NCI-H1694 treated with DMSO at 0.1 percent for 48 hours (cell line): ENCODE results near the gene PMS2.
"Not testable (repeated sequence)": the region's sequence is repeated elsewhere in the genome, so short reads cannot be mapped to it uniquely, and the experiment has no call there.

Experiments used
- DNase-seq: peaks from one replicate; lab custom pipeline; 2025; lab: John Stamatoyannopoulos, UW

PMS2 gene, protein sequence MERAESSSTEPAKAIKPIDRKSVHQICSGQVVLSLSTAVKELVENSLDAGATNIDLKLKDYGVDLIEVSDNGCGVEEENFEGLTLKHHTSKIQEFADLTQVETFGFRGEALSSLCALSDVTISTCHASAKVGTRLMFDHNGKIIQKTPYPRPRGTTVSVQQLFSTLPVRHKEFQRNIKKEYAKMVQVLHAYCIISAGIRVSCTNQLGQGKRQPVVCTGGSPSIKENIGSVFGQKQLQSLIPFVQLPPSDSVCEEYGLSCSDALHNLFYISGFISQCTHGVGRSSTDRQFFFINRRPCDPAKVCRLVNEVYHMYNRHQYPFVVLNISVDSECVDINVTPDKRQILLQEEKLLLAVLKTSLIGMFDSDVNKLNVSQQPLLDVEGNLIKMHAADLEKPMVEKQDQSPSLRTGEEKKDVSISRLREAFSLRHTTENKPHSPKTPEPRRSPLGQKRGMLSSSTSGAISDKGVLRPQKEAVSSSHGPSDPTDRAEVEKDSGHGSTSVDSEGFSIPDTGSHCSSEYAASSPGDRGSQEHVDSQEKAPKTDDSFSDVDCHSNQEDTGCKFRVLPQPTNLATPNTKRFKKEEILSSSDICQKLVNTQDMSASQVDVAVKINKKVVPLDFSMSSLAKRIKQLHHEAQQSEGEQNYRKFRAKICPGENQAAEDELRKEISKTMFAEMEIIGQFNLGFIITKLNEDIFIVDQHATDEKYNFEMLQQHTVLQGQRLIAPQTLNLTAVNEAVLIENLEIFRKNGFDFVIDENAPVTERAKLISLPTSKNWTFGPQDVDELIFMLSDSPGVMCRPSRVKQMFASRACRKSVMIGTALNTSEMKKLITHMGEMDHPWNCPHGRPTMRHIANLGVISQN

DNA sequence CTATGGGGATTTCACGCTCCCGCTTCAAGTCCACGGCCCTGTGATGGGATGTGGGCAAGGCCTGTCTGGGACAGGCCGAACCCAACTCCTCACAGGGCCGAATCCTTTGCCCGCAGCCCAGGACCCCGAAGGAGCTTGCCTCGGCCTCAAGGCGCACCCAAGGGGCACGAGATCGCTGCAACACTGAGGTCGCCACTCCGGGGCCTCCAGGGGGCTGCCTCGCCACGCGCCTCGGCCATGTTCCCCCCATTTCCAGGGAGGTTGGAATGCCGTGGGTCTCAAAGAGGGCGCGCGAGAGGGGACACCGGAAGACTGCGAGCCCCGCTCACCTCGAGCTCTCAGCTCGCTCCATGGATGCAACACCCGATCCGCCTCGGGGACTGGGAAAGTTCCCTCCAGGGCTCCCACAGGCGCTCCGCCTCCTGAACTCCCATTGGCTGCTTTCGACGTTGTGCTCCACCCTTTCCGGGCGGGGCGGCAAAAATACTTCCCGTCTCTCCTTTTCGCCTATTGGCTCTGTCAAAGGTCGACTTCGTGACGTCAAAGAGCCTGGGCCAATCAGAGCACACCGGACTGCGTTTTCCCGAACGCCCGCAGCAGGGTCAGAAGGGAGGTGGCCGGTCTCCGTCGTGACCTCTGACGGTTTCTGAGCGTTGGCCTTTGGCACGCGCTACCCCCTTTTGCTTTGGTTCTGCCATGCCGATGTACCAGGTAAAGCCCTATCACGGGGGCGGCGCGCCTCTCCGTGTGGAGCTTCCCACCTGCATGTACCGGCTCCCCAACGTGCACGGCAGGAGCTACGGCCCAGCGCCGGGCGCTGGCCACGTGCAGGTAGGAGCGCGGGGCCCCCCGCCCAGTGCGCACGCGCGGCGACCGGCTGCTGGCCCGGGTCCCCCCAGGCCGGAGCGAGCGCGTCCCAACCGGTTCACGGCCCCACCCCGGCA, at the start of gene PMS2, which contains the start of gene AIMP2:
TSS of gene PMS2 (minus strand) at position 382 of the 944 bp plus-strand sequence. CDS start at position 352, 30 bp downstream.
TSS of gene AIMP2 (plus strand) at position 605 of the 944 bp plus-strand sequence. CDS start at position 697, 92 bp downstream.
- peak; percentile 98 for DNase-seq

DNA sequence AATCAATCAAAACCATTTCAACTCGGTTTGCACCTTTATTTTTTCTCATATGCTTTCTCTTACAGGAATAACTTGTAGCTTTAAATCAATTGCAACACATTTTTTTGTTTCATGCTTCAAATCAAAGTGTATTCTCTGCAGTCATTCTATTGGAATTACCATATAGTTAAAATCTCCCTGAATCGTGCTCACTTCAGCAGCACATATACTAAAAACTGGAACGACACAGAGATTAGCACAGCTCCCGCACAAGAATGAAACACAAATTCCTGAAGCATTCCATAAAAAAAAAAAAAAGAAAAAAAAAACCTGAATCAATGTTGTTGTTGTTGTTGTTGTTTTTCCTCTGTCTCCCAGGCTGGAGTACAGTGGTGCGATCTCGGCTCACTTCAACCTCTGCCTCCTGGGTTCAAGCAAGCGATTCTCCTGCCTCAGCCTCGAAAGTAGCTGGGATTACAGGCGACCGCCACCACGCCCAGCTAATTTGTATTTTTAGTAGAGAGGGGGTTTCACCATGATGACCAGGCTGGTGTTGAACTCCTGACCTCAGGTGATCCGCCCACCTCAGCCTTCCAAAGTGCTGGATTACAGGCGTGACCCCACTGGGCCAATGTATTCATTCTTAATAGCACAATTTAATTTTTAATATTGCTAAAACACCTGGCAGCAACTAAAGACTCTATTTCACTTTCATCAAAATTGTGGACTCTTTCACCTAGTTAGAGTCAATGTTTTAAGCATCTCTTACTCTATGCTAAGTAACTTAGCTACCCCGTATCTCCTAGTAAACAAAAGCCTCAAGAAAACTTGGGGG, 48.7 kb upstream of the PMS2 start:
- no peak for DNase-seq

DNA sequence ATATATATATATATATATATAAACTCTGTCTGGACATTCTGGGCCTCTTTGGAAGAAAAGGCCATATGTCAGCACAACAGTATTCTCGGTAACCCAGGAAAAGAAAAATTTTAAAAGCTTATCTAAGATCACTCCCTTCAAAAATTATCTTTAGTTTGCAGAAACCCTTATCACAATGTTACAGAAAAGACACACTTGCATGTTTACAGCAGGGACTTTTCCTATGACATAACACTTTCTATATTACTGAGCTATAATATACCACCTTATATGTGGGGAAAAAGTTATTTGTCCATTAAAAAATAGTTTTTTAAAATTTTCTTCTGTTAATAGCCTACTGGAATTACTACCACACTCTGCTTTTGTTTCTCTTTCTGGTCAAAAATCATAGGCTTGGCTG, 47.8 kb upstream of the PMS2 start:
- DNase-seq, result no peak

DNA sequence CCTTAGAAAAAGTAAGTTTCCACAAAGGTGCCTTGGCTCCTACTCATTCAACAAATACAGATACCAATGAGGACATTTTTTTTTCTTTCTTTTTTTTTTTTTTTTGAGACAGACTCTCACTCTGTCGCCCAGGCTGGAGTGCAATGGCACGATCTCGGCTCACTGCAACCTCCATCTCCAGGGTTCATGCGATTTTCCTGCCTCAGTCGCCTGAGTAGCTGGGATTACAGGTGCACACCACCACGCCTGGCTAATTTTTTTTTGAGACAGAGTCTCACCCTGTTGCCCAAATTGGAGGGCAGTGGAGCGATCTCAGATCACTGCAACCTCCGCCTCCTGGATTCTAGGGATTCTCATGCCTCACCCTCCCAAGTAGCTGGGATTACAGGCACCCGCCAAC, 42.3 kb upstream of the PMS2 start:
- not testable (repeated sequence) for DNase-seq

DNA sequence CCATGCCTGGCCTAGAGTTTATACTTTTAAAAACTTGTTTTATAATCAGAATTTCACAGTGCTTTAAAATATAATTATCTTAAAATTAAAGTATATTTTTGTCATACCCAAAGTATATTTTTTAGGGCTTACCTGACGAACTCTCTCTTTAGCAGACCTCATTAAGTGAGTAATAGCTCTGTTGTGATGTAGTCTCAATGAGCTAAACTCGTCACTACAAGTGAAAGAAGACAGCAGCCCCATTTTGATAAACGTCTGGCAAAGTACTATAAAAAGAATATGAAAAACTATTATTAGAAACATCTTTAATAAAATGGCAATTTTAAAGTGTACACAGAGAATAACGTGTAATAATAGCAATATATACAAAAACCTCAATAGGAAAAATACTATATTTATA, 40.9 kb upstream of the PMS2 start:
- no peak for DNase-seq

DNA sequence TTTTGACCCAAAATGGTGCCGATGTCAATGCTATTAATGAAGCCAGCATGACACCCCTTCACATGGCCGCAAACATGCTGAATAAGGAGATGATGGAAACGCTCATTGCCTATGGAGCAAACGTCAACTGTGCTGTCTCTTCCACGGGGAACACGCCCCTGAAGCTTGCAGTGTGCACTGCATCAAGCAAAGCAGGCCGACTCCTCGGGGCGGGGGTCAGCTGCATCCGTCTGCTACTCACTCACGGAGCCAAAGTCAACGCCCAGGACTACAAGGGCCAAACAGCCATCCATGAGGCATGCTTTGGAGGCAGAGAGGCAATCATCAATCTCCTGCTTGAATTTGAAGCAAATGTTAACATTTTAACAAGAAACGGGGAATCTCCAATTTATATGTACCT, 26.8 kb upstream of the PMS2 start:
- DNase-seq, result no peak

DNA sequence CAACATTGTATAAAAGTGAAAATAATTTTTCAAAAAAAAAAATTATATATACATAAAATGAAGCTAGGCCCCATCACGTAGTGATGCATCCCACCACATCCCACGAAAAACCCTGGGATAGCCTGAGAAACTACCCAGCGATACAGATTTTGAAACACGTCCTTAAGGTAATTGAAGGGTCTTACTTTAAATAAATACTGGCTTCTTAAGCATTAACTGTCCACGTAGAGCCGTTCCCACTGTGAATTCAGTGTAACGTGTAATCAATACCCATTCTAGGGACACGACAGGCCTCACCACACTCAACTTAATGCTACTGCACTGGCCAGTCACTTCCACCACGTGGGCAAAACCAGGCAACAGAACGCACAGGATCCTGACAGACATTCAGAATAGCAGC, 26.3 kb upstream of the PMS2 start:
- DNase-seq, result no peak

DNA sequence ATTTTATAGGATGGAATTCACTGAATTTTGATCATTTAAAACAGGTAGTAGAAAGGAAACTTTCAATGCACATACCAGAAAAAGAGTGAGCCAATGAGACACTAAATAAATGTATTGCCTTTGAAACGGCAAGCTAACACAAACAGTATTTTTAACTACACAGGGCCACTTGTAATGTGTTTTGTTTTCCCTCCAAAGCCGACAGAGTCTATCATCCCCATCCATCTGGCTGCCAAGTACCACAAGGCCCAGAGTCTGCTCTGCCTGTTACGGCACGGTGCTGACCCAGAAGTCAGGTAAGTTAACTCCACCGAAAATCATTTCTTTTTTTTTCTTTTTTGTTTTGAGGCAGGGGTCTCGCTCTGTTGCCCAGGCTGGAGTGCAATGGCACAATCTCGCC, 23.8 kb upstream of the PMS2 start:
- DNase-seq, result no peak

DNA sequence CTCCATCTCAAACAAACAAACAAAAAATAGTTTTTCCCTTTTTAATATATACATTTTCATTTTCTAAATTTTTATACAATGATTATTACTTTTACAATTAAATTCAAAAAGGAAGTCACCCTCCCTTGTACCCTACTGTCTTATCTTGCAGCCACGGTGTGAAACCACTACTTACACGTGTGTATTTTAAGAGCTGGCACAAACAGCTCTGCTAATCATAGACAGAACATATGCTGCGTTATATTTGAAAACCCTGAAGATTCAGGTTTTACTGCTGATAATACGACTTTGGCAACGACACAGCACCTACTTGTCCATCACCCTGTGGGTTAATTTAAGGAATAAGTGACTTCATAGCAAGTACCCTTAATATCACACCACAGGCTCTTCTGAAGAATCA, 23.3 kb upstream of the PMS2 start:
- no peak for DNase-seq

DNA sequence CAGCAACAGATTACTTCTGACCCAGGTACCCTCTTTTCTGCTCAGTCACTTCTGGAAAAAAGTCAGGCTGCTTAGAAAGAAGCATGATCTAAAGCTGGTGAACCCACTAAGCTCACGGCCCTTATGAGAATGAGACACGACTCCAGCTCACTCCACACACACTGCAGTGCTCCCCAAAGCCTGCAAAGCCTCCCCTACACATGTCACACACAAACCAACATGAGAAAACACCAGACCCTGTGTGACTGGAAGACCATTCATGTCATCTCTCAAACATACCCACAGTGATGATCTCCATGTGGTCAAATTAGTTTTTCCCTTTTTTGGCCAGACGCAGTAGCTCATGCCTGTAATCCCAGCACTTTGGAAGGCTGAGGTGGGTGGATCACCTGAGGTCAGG, 22.7 kb upstream of the PMS2 start:
- no peak for DNase-seq

DNA sequence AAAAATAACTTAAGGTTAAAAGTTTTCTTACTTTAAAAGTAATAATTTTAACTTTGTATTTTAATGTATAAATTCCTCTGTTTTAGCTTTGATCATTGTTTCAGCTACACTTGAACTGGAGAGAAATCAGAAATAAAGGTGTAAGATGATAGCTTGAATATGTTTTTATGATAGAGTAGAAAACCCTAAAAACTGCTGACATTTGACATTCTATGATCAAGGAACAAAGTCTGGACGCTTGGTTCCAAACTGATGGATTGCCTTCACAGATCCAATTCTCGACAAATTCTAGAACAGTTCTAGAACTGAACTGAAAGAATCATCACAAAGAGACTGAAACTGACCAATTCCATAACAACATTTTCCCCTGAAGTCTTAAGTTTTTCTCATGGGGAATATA, 22.1 kb upstream of the PMS2 start, which contains the start of gene ANKRD61:
TSS of gene ANKRD61 (plus strand) at position 389 of the 400 bp plus-strand sequence. CDS start at position 389, 0 bp downstream.
- DNase-seq, result no peak

DNA sequence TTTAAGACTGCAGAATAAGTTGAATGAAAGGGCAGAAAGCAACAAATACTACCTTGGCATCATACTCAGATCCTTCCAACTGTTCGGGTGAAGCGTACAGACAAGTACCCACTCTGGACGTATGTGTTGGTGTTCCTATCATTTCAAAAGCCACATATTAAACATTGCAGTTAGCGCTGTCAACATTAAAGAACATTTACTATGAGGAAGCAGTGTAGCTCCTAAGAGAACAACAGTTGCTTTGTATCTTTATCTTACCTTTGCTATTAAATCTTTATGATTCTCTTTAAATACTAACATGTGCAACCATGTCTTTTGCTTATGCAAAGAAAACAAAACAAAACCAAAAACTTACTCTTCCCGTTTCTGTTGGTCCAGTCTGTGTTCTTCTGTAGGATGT, 19.7 kb upstream of the PMS2 start:
- DNase-seq, result no peak

DNA sequence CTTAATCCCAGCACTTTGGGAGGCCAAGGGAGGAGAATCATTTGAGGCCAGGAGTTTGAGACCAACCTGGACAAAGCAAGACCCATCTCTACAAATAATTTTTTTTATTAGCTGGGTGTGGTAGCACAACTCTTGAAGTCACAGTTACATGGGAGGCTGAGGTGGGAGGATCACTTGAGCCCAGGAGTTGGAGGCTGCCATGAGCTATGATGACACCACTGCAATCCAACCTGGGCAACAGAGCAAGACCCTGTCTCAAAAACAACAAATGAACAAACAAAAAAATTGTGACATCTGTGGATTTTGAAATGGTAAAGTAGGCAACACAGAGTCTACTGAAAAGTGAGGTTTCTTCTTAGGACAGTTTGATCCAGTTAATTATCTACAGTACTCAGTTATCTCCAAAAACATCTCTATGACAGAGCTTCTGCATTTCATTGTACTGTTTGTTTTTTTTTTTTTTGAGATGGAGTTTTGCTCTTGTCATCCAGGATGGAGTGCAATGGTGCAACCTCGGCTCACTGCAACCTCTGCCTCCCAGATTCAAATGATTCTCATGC, 19.0 kb upstream of the PMS2 start:
- no peak for DNase-seq

DNA sequence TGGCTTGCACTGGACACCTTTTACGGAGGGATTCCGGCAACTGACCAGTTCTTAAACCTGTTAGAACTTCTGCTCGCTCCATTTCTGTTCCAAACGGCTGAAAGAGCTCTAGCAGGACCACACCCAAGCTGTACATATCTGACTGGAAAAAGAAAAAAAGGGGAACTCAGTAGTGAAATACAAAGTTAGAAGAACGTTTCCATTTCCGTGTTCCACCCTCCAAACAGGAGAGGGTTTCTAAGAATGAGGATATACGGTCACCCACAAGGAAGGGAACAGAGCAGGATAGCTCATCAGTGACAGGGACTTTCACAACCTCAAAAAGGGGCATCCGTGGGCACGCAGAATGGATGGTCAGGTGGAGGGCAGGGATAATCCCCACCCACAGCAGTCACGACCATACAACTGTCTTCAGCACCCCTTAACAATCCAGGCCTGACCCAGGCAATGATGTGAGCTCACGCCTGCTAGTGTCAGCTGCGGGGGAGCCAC, 18.0 kb upstream of the PMS2 start:
- DNase-seq, result no peak

DNA sequence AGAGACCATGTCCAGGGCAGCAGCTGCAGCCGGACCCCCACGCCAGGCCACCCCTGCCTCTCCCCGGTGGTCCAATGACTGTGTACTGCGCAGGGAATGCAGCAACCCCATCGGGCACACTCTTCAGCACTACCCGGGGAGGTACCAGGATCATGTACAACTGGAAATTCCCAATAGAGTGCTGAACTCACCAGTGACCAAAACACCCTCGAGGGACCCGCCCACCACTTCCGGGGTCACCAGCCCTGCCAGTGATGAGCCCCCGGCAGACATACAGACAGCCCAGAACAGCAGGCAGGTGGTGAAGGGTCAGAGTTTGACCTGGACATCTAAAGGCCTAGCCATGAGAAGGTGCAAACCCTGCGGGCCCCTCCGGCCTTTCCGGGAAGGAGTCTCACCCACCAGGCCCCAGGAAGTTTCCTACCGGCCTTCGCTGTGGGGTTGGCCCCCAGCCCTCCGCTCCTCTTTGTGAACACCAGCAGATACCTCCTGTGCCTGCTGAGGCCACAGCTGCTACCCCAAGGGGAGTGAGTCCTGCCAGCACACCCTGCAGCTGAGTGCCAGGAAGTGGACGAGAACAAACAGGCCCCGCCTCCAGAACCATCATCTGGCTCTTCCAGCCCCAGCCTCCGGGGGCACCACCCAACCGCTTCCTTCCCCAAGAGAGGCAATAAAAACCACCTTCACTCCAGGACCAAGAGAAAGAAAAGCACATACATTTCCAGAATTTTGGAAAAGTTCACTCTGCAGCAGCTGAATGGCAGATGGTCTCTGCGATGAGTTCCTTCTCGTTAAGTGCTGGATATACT, 17.4 kb upstream of the PMS2 start:
- DNase-seq, result no peak

DNA sequence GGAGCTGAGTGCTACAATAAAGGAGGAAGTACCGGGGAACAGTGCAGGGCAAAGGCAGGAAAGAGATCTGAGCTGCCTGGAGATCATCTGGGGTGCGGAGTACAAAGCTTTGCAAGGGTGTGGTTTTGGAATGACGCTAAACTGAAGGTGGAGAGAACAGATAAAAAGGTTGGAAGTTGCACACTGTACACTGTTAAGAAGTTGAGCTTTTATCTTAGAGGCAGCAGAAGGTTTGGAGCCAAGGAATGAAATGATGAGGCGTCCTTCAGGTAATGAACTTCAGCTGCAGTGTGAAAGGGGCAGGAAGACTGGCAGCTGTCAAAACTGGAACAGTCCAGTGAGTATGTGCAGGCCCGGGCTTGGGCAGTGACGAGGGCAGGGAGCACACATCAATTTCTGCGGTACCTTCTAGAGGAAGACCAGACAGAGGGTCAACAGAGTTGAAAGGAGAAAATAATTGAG, 15.2 kb upstream of the PMS2 start:
- no peak for DNase-seq

DNA sequence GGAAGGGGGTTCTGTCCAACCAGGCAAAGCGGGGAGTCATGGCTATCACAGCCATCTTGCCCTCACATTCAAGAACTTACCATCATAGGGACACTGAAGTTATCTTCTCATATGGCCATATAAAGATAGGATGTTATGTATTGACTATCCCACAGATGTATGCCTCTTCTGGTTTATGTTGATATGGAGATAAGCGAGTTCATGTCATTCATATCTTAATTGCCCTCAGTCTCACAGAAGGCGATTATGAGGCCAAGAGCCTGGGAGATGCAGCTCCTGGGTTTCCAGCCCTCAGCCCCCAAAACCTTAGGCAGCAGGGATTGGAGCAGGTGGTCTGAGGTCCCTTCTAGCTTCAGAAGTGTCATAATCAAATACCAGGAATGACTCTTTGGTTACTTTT, 13.9 kb upstream of the PMS2 start:
- no peak for DNase-seq

DNA sequence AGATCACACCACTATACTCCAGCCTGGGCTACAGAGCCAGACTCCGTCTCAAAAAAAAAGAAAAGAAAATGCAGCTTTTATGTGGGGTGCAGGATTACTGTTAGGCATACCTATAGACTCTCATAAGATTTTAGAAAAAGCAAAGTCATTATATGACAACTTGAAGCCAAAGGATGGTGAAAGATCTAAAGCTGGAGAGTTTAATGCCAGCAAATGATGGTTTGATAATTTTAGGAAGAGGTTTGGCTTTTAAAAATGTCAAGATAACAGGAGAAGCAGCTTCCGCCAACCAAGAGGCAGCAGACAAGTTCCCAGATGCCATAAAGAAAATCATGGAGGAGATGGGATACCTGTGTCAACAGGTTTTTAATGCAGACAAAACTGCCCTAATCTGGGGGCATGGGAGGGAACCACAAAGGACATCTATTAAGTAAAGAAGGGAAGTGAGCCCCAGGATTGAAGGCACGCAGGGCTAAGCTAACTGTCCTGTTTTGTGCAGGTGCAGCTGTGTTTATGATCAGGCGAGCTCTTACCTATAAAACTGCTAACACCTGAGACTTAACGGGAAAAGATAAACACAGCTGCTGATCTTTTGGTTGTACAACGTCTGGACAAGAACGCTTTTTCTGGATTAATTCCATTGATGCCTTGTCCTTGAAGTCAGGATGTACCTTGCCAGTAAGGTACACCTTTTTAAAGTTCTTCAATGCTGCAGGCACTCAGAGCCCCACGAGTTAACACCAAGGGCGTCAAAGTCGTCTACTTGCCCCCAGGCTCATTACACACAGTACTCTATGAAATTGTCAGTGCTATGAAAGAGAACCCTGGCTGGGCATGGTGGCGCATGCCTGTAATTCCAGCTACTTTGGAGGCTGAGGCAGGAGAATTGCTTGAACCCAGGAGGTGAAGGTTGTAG, 11.8 kb upstream of the PMS2 start:
- no peak for DNase-seq

DNA sequence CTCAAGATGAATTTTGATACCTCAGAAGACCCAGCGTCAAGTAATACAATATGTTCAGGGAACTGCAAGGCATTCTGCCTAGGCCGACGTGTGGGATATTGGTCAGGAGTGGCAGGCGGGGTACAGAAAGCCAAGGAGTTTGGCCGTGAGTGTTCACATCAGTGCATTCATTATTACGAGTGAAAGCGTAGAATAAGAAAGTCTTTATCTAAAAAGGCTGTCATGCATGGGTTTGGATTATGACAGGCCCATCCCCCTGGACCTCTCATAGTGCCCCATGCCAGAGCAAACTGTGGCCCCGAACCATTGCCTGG, 7.8 kb upstream of the PMS2 start:
- no peak for DNase-seq
